Tibial artery (tissue), 4 donors: Measurements from ENCODE around the gene PARD3B.

Experiments
- DNase-seq, 2 donors: peaks; one replicate each; pipeline ENCODE4 v3.0.0-alpha.2; 2019
- H3K27ac ChIP-seq, 2 donors: fragments of 200-600 bp; sonication (generic) in 1 of 2; 1 replicate in 1 of 2; 2 replicates in 1 of 2; pipeline ENCODE4 v1.5.1; 2018 to 2019; ENCODE audit warnings: mild to moderate bottlenecking in 1 of 2
- H3K27me3 ChIP-seq, 2 donors: fragments of 200-600 bp; sonication (generic) in 1 of 2; one replicate each; pipeline versions ENCODE4 v1.5.1 to v1.6.0; 2016 to 2019
- H3K36me3 ChIP-seq, 3 donors: fragments of 200-600 bp; sonication (generic) in 2 of 3; one replicate each; pipeline ENCODE4 v1.5.1; 2016 to 2019; ENCODE audit warnings: mild to moderate bottlenecking in 2 of 3
- H3K4me1 ChIP-seq, 4 donors: fragments of 200-600 bp; sonication (generic) in 2 of 4; 1 replicate in 3 of 4; 2 replicates in 1 of 4; pipeline ENCODE4 v1.5.1; 2016 to 2019
- H3K4me3 ChIP-seq, 2 donors: fragments of 200-600 bp; sonication (generic) in 1 of 2; 1 replicate in 1 of 2; 2 replicates in 1 of 2; pipeline ENCODE4 v1.5.1; 2018 to 2019; ENCODE audit warnings: mild to moderate bottlenecking in 2 of 2
- H3K9me3 ChIP-seq, 3 donors: fragments of 200-600 bp; sonication (generic) in 1 of 3; one replicate each; pipeline ENCODE4 v1.5.1; 2016 to 2019
- CTCF ChIP-seq, 2 experiments: fragments of 200-600 bp in 1 of 2; fragments of 450-650 bp in 1 of 2; IDR thresholded peaks; one replicate each; pipeline ENCODE4 v1.5.1; 2017 to 2019; ENCODE audit warnings: antibody characterized with exemption in 2 of 2, mild to moderate bottlenecking in 1 of 2, moderate library complexity in 1 of 2
- intact Hi-C: fragments of 100-400 bp; cut with DNase I; formaldehyde crosslinking; loops from one replicate; pipeline ENCODE4 v1.15.0; 2023; ENCODE audit warnings: low total_unique reads

Gene PARD3B

GRCh38 chr2:205531072-205531471, 985.8 kb downstream of the PARD3B start:
- H3K4me3 ChIP-seq: no peak overlapping the region
- no peak overlapping the region for H3K27ac ChIP-seq
- intact Hi-C loops: no loop called here
- TF ChIP-seq CTCF (IDR thresholded peaks at IDR 0.05): no peak
- no peaks in the 10 kb centered on the region for H3K36me3 ChIP-seq
- no peaks in the 10 kb centered on the region for H3K9me3 ChIP-seq
- H3K4me1 ChIP-seq: no peaks in the 10 kb centered on the region
- no peaks in the 10 kb centered on the region for H3K27me3 ChIP-seq
- no peak for DNase-seq

- H3K27ac ChIP-seq: no peak overlapping the region
- H3K27me3 ChIP-seq: no peaks in the 10 kb centered on the region
- H3K36me3 ChIP-seq: no peaks in the 10 kb centered on the region
- no peak for TF ChIP-seq CTCF (IDR thresholded peaks at IDR 0.05)
- no peaks in the 10 kb centered on the region for H3K4me1 ChIP-seq
- no peak overlapping the region for H3K4me3 ChIP-seq
- DNase-seq: no peak
- H3K9me3 ChIP-seq: no peaks in the 10 kb centered on the region
- intact Hi-C loops: no loop called here
Measured at GRCh38 chr2:205531489-205532148, 986.3 kb downstream of the PARD3B start.

DNA sequence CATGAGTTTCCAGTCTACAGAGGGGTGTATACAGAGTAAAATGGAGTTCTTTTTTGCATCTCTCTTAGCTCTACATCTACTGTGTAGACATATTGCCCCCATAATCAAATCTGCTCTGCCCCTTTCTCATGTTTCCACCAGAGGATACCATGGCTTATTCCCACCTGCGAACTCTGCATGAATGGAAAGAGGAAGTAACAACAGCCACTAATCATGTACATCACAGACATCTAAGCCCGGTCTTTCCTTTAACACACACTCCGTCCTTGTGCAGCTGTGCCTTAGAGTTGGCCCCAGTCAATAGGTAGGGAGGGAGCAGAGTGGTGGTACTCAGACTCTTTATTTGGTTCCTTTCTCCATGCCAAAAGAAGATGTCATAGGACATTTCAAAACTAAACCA, 989.7 kb downstream of the PARD3B start:
- no peak for TF ChIP-seq CTCF (IDR thresholded peaks at IDR 0.05)
- no peak overlapping the region for H3K27ac ChIP-seq
- no peak for DNase-seq
- H3K9me3 ChIP-seq: no peaks in the 10 kb centered on the region
- H3K36me3 ChIP-seq: no peaks in the 10 kb centered on the region
- no peak overlapping the region for H3K4me3 ChIP-seq
- no peaks in the 10 kb centered on the region for H3K4me1 ChIP-seq
- H3K27me3 ChIP-seq: no peaks in the 10 kb centered on the region
- intact Hi-C loops: no loop called here

GRCh38 chr2:205539603-205540002, 994.3 kb downstream of the PARD3B start:
- no peak for TF ChIP-seq CTCF (IDR thresholded peaks at IDR 0.05)
- DNase-seq: no peak
- H3K36me3 ChIP-seq: no peaks in the 10 kb centered on the region
- no peak overlapping the region for H3K27ac ChIP-seq
- no peak overlapping the region for H3K4me3 ChIP-seq
- H3K4me1 ChIP-seq: peaks cover 0 to 5% (median 0%) of the 10 kb centered on the region in 4 donors
- no peaks in the 10 kb centered on the region for H3K27me3 ChIP-seq
- no peaks in the 10 kb centered on the region for H3K9me3 ChIP-seq
- intact Hi-C loops: no loop called here

- DNase-seq: no peak
- peaks cover 0 to 5% (median 0%) of the 10 kb centered on the region in 4 donors for H3K4me1 ChIP-seq
- H3K36me3 ChIP-seq: no peaks in the 10 kb centered on the region
- H3K4me3 ChIP-seq: no peak overlapping the region
- H3K27me3 ChIP-seq: no peaks in the 10 kb centered on the region
- intact Hi-C loops: no loop called here
- H3K27ac ChIP-seq: no peak overlapping the region
- TF ChIP-seq CTCF (IDR thresholded peaks at IDR 0.05): no peak
- H3K9me3 ChIP-seq: no peaks in the 10 kb centered on the region
Measured at GRCh38 chr2:205540036-205540435, 994.8 kb downstream of the PARD3B start.
